ENCODE measurements around the gene OLIG3.

DNA sequence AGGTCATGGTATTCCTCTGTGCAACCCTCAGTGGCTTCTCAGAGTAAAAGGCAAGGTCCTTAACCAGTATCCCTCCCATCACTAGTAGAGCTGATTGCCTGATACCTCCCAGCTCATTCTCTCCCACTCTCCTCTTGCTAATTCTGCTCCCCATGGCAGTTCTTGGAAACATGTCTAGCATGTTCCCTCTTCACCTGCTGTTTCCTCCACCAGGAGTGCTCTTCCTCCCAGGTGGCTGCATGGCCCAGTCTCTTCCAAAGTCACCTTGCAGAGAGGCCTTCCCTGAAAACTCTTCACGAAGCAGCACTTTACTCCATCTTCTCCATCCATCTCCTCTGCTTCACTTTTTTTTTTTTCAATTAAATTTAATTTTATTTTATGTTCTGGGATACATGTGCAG lies 36.2 kb upstream of the OLIG3 start:
- TF ChIP-seq, protein P1, sequence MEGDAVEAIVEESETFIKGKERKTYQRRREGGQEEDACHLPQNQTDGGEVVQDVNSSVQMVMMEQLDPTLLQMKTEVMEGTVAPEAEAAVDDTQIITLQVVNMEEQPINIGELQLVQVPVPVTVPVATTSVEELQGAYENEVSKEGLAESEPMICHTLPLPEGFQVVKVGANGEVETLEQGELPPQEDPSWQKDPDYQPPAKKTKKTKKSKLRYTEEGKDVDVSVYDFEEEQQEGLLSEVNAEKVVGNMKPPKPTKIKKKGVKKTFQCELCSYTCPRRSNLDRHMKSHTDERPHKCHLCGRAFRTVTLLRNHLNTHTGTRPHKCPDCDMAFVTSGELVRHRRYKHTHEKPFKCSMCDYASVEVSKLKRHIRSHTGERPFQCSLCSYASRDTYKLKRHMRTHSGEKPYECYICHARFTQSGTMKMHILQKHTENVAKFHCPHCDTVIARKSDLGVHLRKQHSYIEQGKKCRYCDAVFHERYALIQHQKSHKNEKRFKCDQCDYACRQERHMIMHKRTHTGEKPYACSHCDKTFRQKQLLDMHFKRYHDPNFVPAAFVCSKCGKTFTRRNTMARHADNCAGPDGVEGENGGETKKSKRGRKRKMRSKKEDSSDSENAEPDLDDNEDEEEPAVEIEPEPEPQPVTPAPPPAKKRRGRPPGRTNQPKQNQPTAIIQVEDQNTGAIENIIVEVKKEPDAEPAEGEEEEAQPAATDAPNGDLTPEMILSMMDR (IDR thresholded peaks at IDR 0.05; ENCODE audit: low read depth, low read length, missing input control) = no peak
- TF ChIP-seq TAF1 (conservative IDR thresholded peaks at IDR 0.05) (no peak), RAD21 (IDR thresholded peaks at IDR 0.05) (no peak), SP1 (IDR thresholded peaks at IDR 0.05) (no peak)
- TF ChIP-seq, protein P2, sequence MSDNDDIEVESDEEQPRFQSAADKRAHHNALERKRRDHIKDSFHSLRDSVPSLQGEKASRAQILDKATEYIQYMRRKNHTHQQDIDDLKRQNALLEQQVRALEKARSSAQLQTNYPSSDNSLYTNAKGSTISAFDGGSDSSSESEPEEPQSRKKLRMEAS (IDR thresholded peaks at IDR 0.05) = no peak
- TF ChIP-seq, protein P3, sequence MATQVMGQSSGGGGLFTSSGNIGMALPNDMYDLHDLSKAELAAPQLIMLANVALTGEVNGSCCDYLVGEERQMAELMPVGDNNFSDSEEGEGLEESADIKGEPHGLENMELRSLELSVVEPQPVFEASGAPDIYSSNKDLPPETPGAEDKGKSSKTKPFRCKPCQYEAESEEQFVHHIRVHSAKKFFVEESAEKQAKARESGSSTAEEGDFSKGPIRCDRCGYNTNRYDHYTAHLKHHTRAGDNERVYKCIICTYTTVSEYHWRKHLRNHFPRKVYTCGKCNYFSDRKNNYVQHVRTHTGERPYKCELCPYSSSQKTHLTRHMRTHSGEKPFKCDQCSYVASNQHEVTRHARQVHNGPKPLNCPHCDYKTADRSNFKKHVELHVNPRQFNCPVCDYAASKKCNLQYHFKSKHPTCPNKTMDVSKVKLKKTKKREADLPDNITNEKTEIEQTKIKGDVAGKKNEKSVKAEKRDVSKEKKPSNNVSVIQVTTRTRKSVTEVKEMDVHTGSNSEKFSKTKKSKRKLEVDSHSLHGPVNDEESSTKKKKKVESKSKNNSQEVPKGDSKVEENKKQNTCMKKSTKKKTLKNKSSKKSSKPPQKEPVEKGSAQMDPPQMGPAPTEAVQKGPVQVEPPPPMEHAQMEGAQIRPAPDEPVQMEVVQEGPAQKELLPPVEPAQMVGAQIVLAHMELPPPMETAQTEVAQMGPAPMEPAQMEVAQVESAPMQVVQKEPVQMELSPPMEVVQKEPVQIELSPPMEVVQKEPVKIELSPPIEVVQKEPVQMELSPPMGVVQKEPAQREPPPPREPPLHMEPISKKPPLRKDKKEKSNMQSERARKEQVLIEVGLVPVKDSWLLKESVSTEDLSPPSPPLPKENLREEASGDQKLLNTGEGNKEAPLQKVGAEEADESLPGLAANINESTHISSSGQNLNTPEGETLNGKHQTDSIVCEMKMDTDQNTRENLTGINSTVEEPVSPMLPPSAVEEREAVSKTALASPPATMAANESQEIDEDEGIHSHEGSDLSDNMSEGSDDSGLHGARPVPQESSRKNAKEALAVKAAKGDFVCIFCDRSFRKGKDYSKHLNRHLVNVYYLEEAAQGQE (IDR thresholded peaks at IDR 0.05) = no peak
